OCI-LY1 (cell line): ENCODE measurements around the gene CAPN11.

Experiments
- H2AFZ ChIP-seq: fragments of 200-600 bp; sonication (generic), shearing (Covaris generic); 2 replicates; pipeline ENCODE4 v1.6.0; 2014; ENCODE audit warnings: antibody characterized with exemption, mild to moderate bottlenecking, low read length
- H3F3A ChIP-seq: fragments of 200-600 bp; sonication (generic), shearing (Covaris generic); 2 replicates; pipeline ENCODE4 v1.6.0; 2014; ENCODE audit warnings: mild to moderate bottlenecking, antibody characterized with exemption, low read length, moderate library complexity; ENCODE audit not compliant: insufficient read depth
- H3K27ac ChIP-seq: fragments of 200-600 bp; sonication (generic); 2 replicates; pipeline ENCODE4 v1.5.1; 2014; ENCODE audit warnings: low read length, mixed run types, mild to moderate bottlenecking, low read depth; ENCODE audit not compliant: poor library complexity, severe bottlenecking
- H3K27me3 ChIP-seq: fragments of 200-600 bp; sonication (generic); 2 replicates; pipeline ENCODE4 v1.6.0; 2014; ENCODE audit warnings: antibody characterized with exemption, mild to moderate bottlenecking, low read length, moderate library complexity; ENCODE audit not compliant: insufficient read depth
- H3K36me3 ChIP-seq: fragments of 200-600 bp; sonication (generic); 2 replicates; pipeline ENCODE4 v1.6.1; 2014; ENCODE audit warnings: mild to moderate bottlenecking, antibody characterized with exemption, low read length, moderate library complexity, mixed read lengths; ENCODE audit not compliant: insufficient read depth
- H3K4me1 ChIP-seq: fragments of 200-600 bp; sonication (generic); 2 replicates; pipeline ENCODE4 v1.5.1; 2014; ENCODE audit warnings: mild to moderate bottlenecking, low read length, moderate library complexity; ENCODE audit not compliant: insufficient read depth, severe bottlenecking
- H3K4me2 ChIP-seq: fragments of 200-600 bp; sonication (generic), shearing (Covaris generic); 2 replicates; pipeline ENCODE4 v1.6.1; 2014; ENCODE audit warnings: low read length
- H3K4me3 ChIP-seq: fragments of 200-600 bp; sonication (generic); 2 replicates; pipeline ENCODE4 v1.5.1; 2014; ENCODE audit warnings: low read length, low read depth, mild to moderate bottlenecking, mixed read lengths; ENCODE audit not compliant: poor library complexity, severe bottlenecking
- H3K79me2 ChIP-seq: fragments of 200-600 bp; shearing (Covaris generic); 2 replicates; pipeline ENCODE4 v1.6.1; 2016; ENCODE audit warnings: mixed run types, low read length, mixed read lengths; ENCODE audit not compliant: insufficient read depth
- H3K9ac ChIP-seq: fragments of 200-600 bp; sonication (generic), shearing (Covaris generic); 2 replicates; pipeline ENCODE4 v1.6.1; 2014; ENCODE audit warnings: mild to moderate bottlenecking, low read length, mixed read lengths
- H3K9me2 ChIP-seq: fragments of 200-600 bp; sonication (generic), shearing (Covaris generic); 2 replicates; pipeline ENCODE4 v1.6.1; 2014; ENCODE audit warnings: low read depth, mild to moderate bottlenecking, low read length, mixed read lengths
- H3K9me3 ChIP-seq: fragments of 200-600 bp; shearing (Covaris generic); 2 replicates; pipeline ENCODE4 v1.6.1; 2014; ENCODE audit warnings: low read length, mixed read lengths
- H4K20me1 ChIP-seq: fragments of 200-600 bp; sonication (generic), shearing (Covaris generic); 2 replicates; pipeline ENCODE4 v1.6.0; 2016; ENCODE audit warnings: mild to moderate bottlenecking, low read length; ENCODE audit not compliant: insufficient read depth
- EZH2 ChIP-seq: fragments of 200-600 bp; sonication (generic), shearing (Covaris generic); IDR thresholded peaks from 2 replicates; pipeline ENCODE4 v1.8.0; 2017; ENCODE audit warnings: borderline replicate concordance, mixed run types, mild to moderate bottlenecking, antibody characterized with exemption, low read length, moderate library complexity, mixed read lengths
- TF ChIP-seq, protein P1 (sequence below): fragments of 200-600 bp; sonication (generic), shearing (Covaris generic); IDR thresholded peaks from 2 replicates; pipeline ENCODE4 v1.5.1; 2017; ENCODE audit warnings: mild to moderate bottlenecking, antibody characterized with exemption, low read length, moderate library complexity, mixed read lengths

CAPN11 gene

DNA sequence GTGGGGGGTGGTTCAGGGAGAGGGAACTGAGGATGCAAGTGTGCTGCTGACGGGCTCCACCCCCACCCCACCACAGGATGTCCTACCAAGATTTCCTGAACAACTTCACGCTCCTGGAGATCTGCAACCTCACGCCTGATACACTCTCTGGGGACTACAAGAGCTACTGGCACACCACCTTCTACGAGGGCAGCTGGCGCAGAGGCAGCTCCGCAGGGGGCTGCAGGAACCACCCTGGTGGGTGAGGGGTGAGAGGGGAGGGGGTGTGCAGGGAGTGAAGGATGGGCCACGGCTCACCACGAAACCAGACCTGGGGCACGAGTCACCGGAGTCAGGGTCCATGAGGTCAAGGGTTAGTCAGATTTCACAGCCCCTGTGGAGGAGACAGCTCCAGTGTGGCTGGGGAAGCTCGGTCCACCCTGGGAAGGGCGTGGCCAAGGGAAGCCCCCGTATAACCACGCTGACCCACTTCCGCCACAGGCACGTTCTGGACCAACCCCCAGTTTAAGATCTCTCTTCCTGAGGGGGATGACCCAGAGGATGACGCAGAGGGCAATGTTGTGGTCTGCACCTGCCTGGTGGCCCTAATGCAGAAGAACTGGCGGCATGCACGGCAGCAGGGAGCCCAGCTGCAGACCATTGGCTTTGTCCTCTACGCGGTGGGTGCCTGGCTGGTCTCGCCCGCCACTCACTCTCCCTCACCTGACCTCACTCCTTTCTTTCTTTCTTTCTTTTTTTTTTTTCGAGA, 18.3 kb downstream of the CAPN11 start:
- Histone ChIP-seq H3K4me2 (peak overlapping the region; percentile 35; the same call in 1 of the 2 replicates), H2AFZ (no peak overlapping the region), H3K9me2 (no peaks in the 10 kb centered on the region), H3K27ac (no peak overlapping the region), H3K4me3 (peak overlapping the region; percentile 16), H3K36me3 (no peaks in the 10 kb centered on the region), H3K9ac (no peak overlapping the region), H4K20me1 (no peaks in the 10 kb centered on the region), H3K4me1 (peaks cover 6% of the 10 kb centered on the region), H3F3A (no peaks in the 10 kb centered on the region), H3K9me3 (no peaks in the 10 kb centered on the region), H3K27me3 (0 out of 2 replicates have a peak, but pooled peaks cover 8% of the 10 kb centered on the region), H3K79me2 (no peaks in the 10 kb centered on the region)
- TF ChIP-seq, protein P1, sequence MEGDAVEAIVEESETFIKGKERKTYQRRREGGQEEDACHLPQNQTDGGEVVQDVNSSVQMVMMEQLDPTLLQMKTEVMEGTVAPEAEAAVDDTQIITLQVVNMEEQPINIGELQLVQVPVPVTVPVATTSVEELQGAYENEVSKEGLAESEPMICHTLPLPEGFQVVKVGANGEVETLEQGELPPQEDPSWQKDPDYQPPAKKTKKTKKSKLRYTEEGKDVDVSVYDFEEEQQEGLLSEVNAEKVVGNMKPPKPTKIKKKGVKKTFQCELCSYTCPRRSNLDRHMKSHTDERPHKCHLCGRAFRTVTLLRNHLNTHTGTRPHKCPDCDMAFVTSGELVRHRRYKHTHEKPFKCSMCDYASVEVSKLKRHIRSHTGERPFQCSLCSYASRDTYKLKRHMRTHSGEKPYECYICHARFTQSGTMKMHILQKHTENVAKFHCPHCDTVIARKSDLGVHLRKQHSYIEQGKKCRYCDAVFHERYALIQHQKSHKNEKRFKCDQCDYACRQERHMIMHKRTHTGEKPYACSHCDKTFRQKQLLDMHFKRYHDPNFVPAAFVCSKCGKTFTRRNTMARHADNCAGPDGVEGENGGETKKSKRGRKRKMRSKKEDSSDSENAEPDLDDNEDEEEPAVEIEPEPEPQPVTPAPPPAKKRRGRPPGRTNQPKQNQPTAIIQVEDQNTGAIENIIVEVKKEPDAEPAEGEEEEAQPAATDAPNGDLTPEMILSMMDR = no peak
- no peak for TF ChIP-seq EZH2

DNA sequence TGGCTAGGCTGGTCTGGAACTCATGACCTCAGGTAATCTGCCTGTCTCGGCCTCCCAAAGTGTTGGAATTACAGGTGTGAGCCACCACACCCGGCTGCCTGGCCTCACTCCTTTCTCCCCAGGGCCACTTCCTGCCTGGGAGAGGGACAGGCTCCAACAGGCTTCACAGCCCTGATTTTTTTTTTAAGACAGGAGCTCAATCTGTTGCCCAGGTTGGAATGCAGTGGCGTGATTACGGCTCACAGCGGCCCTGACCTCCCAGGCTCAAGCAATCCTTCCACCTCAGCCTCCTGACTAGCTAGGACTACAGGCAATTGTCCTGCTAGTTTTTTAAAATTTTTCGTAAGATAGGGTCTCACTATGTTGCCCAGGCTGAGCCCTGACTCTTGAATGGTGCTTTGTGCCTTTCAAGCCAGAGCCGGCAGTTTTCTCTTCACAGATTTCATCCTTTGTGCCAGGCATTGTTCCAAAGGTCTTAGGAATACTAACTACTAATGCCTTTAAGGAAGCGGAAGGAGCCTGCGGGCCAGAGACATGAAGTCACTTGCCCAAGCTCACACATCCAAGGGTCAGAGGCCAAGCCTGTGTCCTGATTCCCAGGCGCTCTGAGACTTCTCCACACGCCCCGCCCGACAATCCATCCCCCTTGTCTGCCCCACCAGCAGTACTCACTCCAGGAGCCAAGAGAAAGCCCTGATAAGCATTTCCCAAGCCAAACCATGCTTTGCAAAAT, 19.2 kb downstream of the CAPN11 start:
- no peaks in the 10 kb centered on the region for H3K79me2 ChIP-seq
- no peaks in the 10 kb centered on the region for H3K9me2 ChIP-seq
- no peak overlapping the region for H2AFZ ChIP-seq
- H3K36me3 ChIP-seq = no peaks in the 10 kb centered on the region
- no peaks in the 10 kb centered on the region for H4K20me1 ChIP-seq
- TF ChIP-seq, protein P1 = no peak
- no peak for TF ChIP-seq EZH2
- H3K27me3 ChIP-seq = 0 out of 2 replicates have a peak, but pooled peaks cover 9% of the 10 kb centered on the region
- no peak overlapping the region for H3K4me2 ChIP-seq
- no peak overlapping the region for H3K4me3 ChIP-seq
- no peaks in the 10 kb centered on the region for H3F3A ChIP-seq
- no peak overlapping the region for H3K27ac ChIP-seq
- H3K9me3 ChIP-seq = no peaks in the 10 kb centered on the region
- no peak overlapping the region for H3K9ac ChIP-seq
- H3K4me1 ChIP-seq = peaks cover 6% of the 10 kb centered on the region

DNA sequence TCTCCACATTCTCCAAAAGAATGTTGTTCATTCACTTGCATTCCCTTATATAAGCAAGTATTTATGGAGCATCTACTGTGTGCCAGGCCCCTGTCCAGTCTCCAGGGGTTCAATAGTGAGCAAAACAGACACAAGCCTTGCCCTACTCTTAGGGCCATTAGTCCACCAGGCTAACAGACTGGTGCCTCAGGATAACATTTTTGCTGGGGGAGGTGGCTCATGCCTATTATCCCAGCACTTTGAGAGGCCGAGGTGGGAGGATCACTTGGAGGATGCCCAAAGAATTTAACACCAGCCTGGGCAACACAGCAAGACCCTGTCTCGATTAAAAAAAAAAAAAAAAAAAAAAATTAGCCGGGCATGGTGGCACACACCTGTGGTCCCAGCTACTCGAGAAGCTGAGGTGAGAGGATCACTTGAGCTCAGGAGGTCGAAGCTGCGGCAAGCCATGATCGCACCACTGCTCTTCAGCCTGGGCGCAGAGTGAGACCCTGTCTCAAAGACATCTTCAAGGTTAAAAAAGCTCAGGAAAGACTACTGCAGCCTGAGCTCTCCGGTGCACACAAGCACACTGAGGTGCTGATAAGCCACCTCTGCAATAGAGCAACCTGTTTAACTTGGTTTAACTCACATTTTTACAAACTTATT, 19.9 kb downstream of the CAPN11 start:
- no peak overlapping the region for H3K27ac ChIP-seq

More for the DNA sequence above, 19.9 kb downstream of the CAPN11 start:
- H3K36me3 ChIP-seq = no peaks in the 10 kb centered on the region
- no peak overlapping the region for H3K4me3 ChIP-seq
- no peak for TF ChIP-seq EZH2
- TF ChIP-seq, protein P1 = no peak
- H3K27me3 ChIP-seq = 0 out of 2 replicates have a peak, but pooled peaks cover 11% of the 10 kb centered on the region
- peaks cover 6% of the 10 kb centered on the region for H3K4me1 ChIP-seq
- H3F3A ChIP-seq = no peaks in the 10 kb centered on the region
- H4K20me1 ChIP-seq = no peaks in the 10 kb centered on the region
- H3K9ac ChIP-seq = no peak overlapping the region
- H3K9me2 ChIP-seq = no peaks in the 10 kb centered on the region
- H2AFZ ChIP-seq = no peak overlapping the region
- H3K9me3 ChIP-seq = no peaks in the 10 kb centered on the region
- no peaks in the 10 kb centered on the region for H3K79me2 ChIP-seq
- H3K4me2 ChIP-seq = no peak overlapping the region
